NB4 (cell line): ENCODE data around the gene HIBADH.

Experiments used
- CTCF ChIP-seq: IDR thresholded peaks from one replicate; pipeline ENCODE4 v1.5.1; 2012; ENCODE audit warnings: low read depth, low read length
- MAX ChIP-seq: IDR thresholded peaks from 2 replicates; pipeline ENCODE4 v1.6.1; 2011; ENCODE audit warnings: low read depth, low read length
- MYC ChIP-seq: IDR thresholded peaks from 2 replicates; pipeline ENCODE4 v1.6.1; 2011; ENCODE audit warnings: low read depth, low read length
- POLR2A ChIP-seq: IDR thresholded peaks from 2 replicates; pipeline ENCODE4 v1.6.1; 2011; ENCODE audit warnings: mild to moderate bottlenecking; ENCODE audit not compliant: insufficient read length; ENCODE audit errors: extremely low read depth

- TF ChIP-seq CTCF, result no peak
- TF ChIP-seq POLR2A, result no peak
- no peak for TF ChIP-seq MYC
- no peak for TF ChIP-seq MAX
Measured at GRCh38 chr7:27699751-27700150, 37.1 kb upstream of the HIBADH start.
